Activated CD4-positive, alpha-beta T cell treated with anti-CD3 and anti-CD28 coated beads, Interleukin-2, amount 50 U/mL, for 1 hour (primary cell): ENCODE measurements around the gene CIB2.

Source experiments
- DNase-seq: peaks from one replicate; pipeline ENCODE4 v3.0.0-alpha.2; 2020

CIB2 gene

GRCh38 chr15:78105476-78106241 lies 25.6 kb downstream of the CIB2 start:
- no peak for DNase-seq

GRCh38 chr15:78104566-78105475 lies 26.4 kb downstream of the CIB2 start:
- no peak for DNase-seq

GRCh38 chr15:78104119-78104479 lies 27.1 kb downstream of the CIB2 start:
- DNase-seq, result no peak

- peak; percentile 22 for DNase-seq
These were observed 27.7 kb downstream of the CIB2 start for GRCh38 chr15:78103406-78104118.

- no peak for DNase-seq
These were observed 28.5 kb downstream of the CIB2 start for GRCh38 chr15:78102741-78103140.

GRCh38 chr15:78102211-78102610 lies 29.0 kb downstream of the CIB2 start:
- DNase-seq, result no peak

GRCh38 chr15:78101423-78102105 lies 29.7 kb downstream of the CIB2 start:
- DNase-seq, result no peak

- DNase-seq, result no peak
These were observed 30.4 kb downstream of the CIB2 start for GRCh38 chr15:78100886-78101285.

- DNase-seq, result no peak
These were observed 33.0 kb downstream of the CIB2 start for GRCh38 chr15:78098131-78098755.

GRCh38 chr15:78097667-78098066 lies 33.6 kb downstream of the CIB2 start:
- DNase-seq, result no peak

- DNase-seq, result no peak
These were observed 37.8 kb downstream of the CIB2 start for GRCh38 chr15:78093242-78094020.

- DNase-seq, result no peak
These were observed 38.8 kb downstream of the CIB2 start, which contains the start of gene SH2D7 for GRCh38 chr15:78092261-78093041. Gene SH2D7 (plus strand): TSS chr15:78092561. CDS start chr15:78092585, 24 bp downstream.

GRCh38 chr15:78090422-78091063 lies 40.7 kb downstream of the CIB2 start:
- no peak for DNase-seq

GRCh38 chr15:78088773-78089080 lies 42.5 kb downstream of the CIB2 start:
- no peak for DNase-seq

GRCh38 chr15:78087951-78088772 lies 43.1 kb downstream of the CIB2 start:
- DNase-seq, result no peak

- DNase-seq, result no peak
These were observed 45.3 kb downstream of the CIB2 start for GRCh38 chr15:78085928-78086327.

- DNase-seq, result no peak
These were observed 46.8 kb downstream of the CIB2 start for GRCh38 chr15:78084449-78084750.

- no peak for DNase-seq
These were observed 47.4 kb downstream of the CIB2 start for GRCh38 chr15:78083687-78084448.

GRCh38 chr15:78083186-78083585 lies 48.1 kb downstream of the CIB2 start:
- DNase-seq, result no peak
